GM13977 (cell line): ENCODE measurements around the gene GABARAP.

ENCODE experiments used
- DNase-seq: peaks from one replicate; pipeline ENCODE4 v3.0.0; 2012; ENCODE audit warnings: low spot score
- in situ Hi-C: fragments of 300-500 bp; cut with MboI; formaldehyde crosslinking; loops from one replicate; pipeline ENCODE4 v1.12.0; 2022; ENCODE audit warnings: low sequenced_read_pairs, low pct_unique_long_range_greater_than_20kb, mixed read lengths, inconsistent platforms; ENCODE audit not compliant: unreplicated experiment
- TF ChIP-seq, protein P1 (sequence below): IDR thresholded peaks from 2 replicates; pipeline ENCODE4 v1.5.1; 2012; ENCODE audit warnings: mild to moderate bottlenecking, control low read depth; ENCODE audit not compliant: insufficient read depth; ENCODE audit errors: extremely low read depth, missing control alignments

GABARAP gene

GRCh38 chr17:7235693-7236665 is 6.3 kb downstream of the GABARAP start:
- DNase-seq: no peak
- in situ Hi-C loops: no loop called here
- TF ChIP-seq, protein P1, sequence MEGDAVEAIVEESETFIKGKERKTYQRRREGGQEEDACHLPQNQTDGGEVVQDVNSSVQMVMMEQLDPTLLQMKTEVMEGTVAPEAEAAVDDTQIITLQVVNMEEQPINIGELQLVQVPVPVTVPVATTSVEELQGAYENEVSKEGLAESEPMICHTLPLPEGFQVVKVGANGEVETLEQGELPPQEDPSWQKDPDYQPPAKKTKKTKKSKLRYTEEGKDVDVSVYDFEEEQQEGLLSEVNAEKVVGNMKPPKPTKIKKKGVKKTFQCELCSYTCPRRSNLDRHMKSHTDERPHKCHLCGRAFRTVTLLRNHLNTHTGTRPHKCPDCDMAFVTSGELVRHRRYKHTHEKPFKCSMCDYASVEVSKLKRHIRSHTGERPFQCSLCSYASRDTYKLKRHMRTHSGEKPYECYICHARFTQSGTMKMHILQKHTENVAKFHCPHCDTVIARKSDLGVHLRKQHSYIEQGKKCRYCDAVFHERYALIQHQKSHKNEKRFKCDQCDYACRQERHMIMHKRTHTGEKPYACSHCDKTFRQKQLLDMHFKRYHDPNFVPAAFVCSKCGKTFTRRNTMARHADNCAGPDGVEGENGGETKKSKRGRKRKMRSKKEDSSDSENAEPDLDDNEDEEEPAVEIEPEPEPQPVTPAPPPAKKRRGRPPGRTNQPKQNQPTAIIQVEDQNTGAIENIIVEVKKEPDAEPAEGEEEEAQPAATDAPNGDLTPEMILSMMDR: no peak

GRCh38 chr17:7234083-7234951 is 7.9 kb downstream of the GABARAP start, which contains the start of gene DVL2:
TSS of gene DVL2 (minus strand) at chr17:7234517. CDS start at chr17:7234262, 255 bp downstream.
- in situ Hi-C loops: no loop called here
- DNase-seq: peak; percentile 98
- TF ChIP-seq, protein P1: no peak

GRCh38 chr17:7233701-7234082 is 8.6 kb downstream of the GABARAP start:
- TF ChIP-seq, protein P1: no peak
- in situ Hi-C loops: no loop called here
- DNase-seq: no peak

DNA sequence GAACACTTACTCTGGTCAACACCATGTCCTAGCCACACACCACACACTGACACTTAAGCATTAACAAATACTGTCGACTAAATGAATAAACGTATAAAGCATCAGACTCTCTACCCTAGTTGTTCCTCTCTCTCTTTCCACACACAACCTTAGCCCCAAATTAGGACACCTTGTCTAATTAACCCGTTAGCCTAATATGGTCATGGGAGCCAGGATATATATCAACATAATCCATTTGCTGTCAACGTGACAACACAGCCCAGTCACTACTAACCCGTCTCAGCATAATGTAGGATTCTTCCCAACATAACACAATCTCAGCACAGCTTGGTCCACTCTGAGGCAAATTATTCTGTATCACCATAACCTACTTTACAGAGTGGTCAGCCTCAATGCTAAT is 10.1 kb downstream of the GABARAP start:
- DNase-seq: no peak
- in situ Hi-C loops: no loop called here
- TF ChIP-seq, protein P1: no peak

DNA sequence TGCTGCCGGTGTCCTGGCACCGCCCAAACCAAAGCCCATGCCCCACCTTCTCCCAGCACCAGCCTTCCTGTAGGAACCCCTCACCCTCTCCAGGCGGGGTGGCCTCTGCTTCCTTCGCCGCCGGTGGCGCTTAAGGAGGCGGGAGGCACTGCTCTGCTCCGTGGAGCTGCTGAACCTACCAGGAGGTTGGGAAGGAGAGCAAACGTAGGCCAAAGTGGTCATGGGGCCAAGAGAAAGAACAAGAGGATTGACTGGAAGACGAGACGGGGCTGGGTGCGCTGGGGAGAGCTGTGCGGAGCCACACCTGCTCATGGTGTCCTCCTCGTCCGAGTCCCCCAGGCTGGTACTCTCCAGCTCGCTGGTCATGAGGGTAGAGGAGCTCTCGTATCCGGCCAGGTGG is 12.7 kb downstream of the GABARAP start:
- in situ Hi-C loops: no loop called here
- no peak for DNase-seq
- TF ChIP-seq, protein P1: no peak

DNA sequence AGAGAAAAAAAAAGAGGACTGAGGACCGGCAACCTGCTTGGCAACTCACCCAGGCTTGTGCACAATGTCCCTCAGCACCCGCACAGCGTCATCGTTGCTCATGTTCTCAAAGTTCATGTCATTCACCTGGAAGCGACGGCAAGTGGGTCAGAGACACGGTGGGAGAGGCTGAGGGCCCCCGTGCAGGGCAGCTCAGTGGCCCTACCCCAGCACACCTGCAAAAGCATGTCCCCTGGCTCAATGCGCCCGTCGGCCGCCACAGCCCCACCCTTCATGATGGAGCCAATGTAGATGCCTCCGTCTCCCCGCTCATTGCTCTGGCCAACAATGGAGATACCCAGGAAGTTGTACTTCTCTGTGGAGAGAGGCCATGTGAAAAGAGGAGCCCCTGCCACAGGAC is 13.3 kb downstream of the GABARAP start:
- TF ChIP-seq, protein P1: no peak
- in situ Hi-C loops: no loop called here
- DNase-seq: no peak
